CD4-positive, alpha-beta T cell (primary cell): ENCODE data around the gene AGPAT4. TPM values are rescaled to one million over a fixed set of nuclear protein-coding genes. Genes with fewer than 3 reads are reported as not detected.
A peak's percentile ranks its signal among the peaks of the same experiment; 100 is the strongest.

ENCODE experiments used
- ATAC-seq: fragments of 200-7000 bp; cut with Tn5 transposase; one replicate; pipeline ENCODE4 v1.10.0; 2022; ENCODE audit warnings: mild to moderate bottlenecking; ENCODE audit not compliant: poor library complexity
- CTCF ChIA-PET: fragments of 350-600 bp; sonication (Branson Sonifier 250); formaldehyde crosslinking; loops from one replicate; lab custom pipeline; 2021; ENCODE audit warnings: antibody characterized with exemption, inconsistent platforms; lab: Charles Lee
- POLR2A ChIA-PET: fragments of 350-600 bp; sonication (Branson Sonifier 250); formaldehyde crosslinking; loops from one replicate; lab custom pipeline; 2021; ENCODE audit warnings: antibody characterized with exemption, inconsistent platforms; lab: Charles Lee
- DNase-seq, 14 experiments: peaks; one replicate each; pipeline ENCODE4 v3.0.0-alpha.2; 2013 to 2020; ENCODE audit warnings: mixed read lengths in 2 of 14
- H3K27ac ChIP-seq, 2 donors: one replicate each; pipeline versions ENCODE4 v1.5.1 to v1.7.0; 2013; ENCODE audit warnings: low read length in 2 of 2, low read depth in 1 of 2, mild to moderate bottlenecking in 1 of 2
- H3K27me3 ChIP-seq, 2 experiments: 1 replicate in 1 of 2; 2 replicates in 1 of 2; pipeline versions ENCODE4 v1.6.1 to v1.7.0; 2013; ENCODE audit warnings: low read length in 2 of 2, control low read depth in 1 of 2, mild to moderate bottlenecking in 1 of 2, moderate library complexity in 1 of 2; ENCODE audit not compliant: insufficient read depth in 2 of 2, control insufficient read depth in 1 of 2
- H3K36me3 ChIP-seq: one replicate; pipeline ENCODE4 v1.6.1; 2013; ENCODE audit warnings: low read length, control low read depth; ENCODE audit not compliant: insufficient read depth
- H3K4me1 ChIP-seq: one replicate; pipeline ENCODE4 v1.6.1; 2013; ENCODE audit warnings: low read length, control low read depth; ENCODE audit not compliant: insufficient read depth
- H3K4me3 ChIP-seq: one replicate; pipeline ENCODE4 v1.5.1; 2013; ENCODE audit warnings: mild to moderate bottlenecking, low read length, moderate library complexity
- H3K9me3 ChIP-seq, 2 experiments: 1 replicate in 1 of 2; 2 replicates in 1 of 2; pipeline versions ENCODE4 v1.6.1 to v1.7.0; 2013; ENCODE audit warnings: low read length in 2 of 2, mild to moderate bottlenecking in 2 of 2, control low read depth in 1 of 2, moderate library complexity in 1 of 2; ENCODE audit not compliant: control insufficient read depth in 1 of 2, insufficient read depth in 1 of 2
- H3K27ac Mint-ChIP-seq: one replicate; pipeline ENCODE4 v1.8.0; 2020; ENCODE audit warnings: mixed read lengths
- H3K27me3 Mint-ChIP-seq: one replicate; pipeline ENCODE4 v1.8.0; 2021; ENCODE audit warnings: mixed read lengths
- H3K36me3 Mint-ChIP-seq: one replicate; pipeline ENCODE4 v1.8.0; 2021; ENCODE audit warnings: low read depth, mixed read lengths
- H3K4me1 Mint-ChIP-seq: one replicate; pipeline ENCODE4 v1.8.0; 2021; ENCODE audit warnings: low read depth, mixed read lengths
- H3K4me3 Mint-ChIP-seq: one replicate; pipeline ENCODE4 v1.8.0; 2020; ENCODE audit warnings: mild to moderate bottlenecking, mixed read lengths
- H3K9me3 Mint-ChIP-seq: one replicate; pipeline ENCODE4 v1.8.0; 2020; ENCODE audit warnings: mixed read lengths
- intact Hi-C, 2 experiments: fragments of 100-400 bp; cut with DNase I in 1 of 2; cut with micrococcal nuclease in 1 of 2; formaldehyde crosslinking; loops; one replicate each; pipeline versions ENCODE4 v1.15.1 to v1.9.0; 2023 to 2025; cut with DNase I, micrococcal nuclease
- total RNA-seq, 174 experiments: library from RNA in 2 of 174; stranded (reverse) in 2 of 174; gene quantifications; one replicate each; pipeline ENCODE4 v1.2.3 and lab custom pipeline; 2021 to 2026
- TF ChIP-seq, protein P1 (sequence below): fragments of 200-600 bp; IDR thresholded peaks from one replicate; pipeline ENCODE4 v1.8.0; 2022; ENCODE audit warnings: antibody characterized with exemption, mild to moderate bottlenecking

Gene AGPAT4
- total RNA-seq, 2 experiments from 2014 or later = 2.8 to 4.8 TPM

- CTCF ChIA-PET = no interaction called here
- H3K27ac Mint-ChIP-seq = no peak overlapping the region
- no peaks in the 10 kb centered on the region for H3K27me3 Mint-ChIP-seq
- no peak overlapping the region for H3K4me3 ChIP-seq
- no peaks in the 10 kb centered on the region for H3K27me3 ChIP-seq
- no peaks in the 10 kb centered on the region for H3K9me3 Mint-ChIP-seq
- H3K4me1 ChIP-seq = peaks cover 16% of the 10 kb centered on the region
- H3K4me3 Mint-ChIP-seq = no peak overlapping the region
- no peak overlapping the region for H3K27ac ChIP-seq
- peaks cover 6% of the 10 kb centered on the region for H3K36me3 Mint-ChIP-seq
- H3K9me3 ChIP-seq = peaks cover 0 to 7% of the 10 kb centered on the region in 2 experiments
- DNase-seq (no peak), ATAC-seq (no peak)
- POLR2A ChIA-PET = no interaction called here
- H3K4me1 Mint-ChIP-seq = peaks cover 9% of the 10 kb centered on the region
- H3K36me3 ChIP-seq = no peaks in the 10 kb centered on the region
- TF ChIP-seq, protein P1, sequence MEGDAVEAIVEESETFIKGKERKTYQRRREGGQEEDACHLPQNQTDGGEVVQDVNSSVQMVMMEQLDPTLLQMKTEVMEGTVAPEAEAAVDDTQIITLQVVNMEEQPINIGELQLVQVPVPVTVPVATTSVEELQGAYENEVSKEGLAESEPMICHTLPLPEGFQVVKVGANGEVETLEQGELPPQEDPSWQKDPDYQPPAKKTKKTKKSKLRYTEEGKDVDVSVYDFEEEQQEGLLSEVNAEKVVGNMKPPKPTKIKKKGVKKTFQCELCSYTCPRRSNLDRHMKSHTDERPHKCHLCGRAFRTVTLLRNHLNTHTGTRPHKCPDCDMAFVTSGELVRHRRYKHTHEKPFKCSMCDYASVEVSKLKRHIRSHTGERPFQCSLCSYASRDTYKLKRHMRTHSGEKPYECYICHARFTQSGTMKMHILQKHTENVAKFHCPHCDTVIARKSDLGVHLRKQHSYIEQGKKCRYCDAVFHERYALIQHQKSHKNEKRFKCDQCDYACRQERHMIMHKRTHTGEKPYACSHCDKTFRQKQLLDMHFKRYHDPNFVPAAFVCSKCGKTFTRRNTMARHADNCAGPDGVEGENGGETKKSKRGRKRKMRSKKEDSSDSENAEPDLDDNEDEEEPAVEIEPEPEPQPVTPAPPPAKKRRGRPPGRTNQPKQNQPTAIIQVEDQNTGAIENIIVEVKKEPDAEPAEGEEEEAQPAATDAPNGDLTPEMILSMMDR = no peak
- intact Hi-C loops = no loop called here
Observed at GRCh38 chr6:161268531-161269210, 5.2 kb downstream of the AGPAT4 start.

DNA sequence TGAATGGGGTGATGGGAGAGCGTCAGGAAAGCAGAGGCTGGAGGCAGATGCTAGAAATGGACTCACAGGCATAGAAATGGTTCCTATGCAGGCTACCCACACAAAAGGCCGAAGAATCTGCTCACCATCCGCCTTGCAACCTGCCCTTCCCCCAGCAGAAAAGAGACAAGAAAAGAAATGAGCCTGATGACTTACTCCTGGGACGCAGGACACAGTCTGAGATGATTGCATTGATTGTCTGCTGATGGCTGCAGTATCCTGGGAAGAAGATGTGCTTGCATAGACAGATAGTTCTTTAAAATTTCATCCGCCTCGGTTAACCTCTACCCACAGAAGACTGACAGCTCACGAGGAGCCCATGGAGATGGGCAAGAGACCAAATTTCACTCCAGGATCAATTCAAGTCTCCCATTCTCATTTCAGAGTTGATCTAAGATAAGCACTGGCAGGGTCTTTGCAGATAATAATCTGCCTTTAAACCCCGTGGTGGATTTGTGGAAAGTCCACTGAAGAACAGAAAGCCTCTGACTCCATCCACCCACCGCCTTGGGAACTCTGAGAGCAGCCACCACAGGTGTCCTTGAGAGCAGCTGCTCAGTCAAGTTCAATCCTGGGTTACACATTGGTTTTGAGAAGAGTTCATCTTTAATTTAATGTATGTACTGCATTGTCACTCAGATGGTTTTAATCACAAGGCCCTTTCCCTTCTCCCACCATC, 7.2 kb downstream of the AGPAT4 start:
- no peaks in the 10 kb centered on the region for H3K36me3 ChIP-seq
- Mint-ChIP-seq H3K27ac (no peak overlapping the region), H3K4me3 (no peak overlapping the region), H3K9me3 (no peaks in the 10 kb centered on the region), H3K4me1 (no peaks in the 10 kb centered on the region), H3K36me3 (peaks cover 11% of the 10 kb centered on the region), H3K27me3 (no peaks in the 10 kb centered on the region)
- no peak overlapping the region for H3K4me3 ChIP-seq
- TF ChIP-seq, protein P1 = no peak
- ChIA-PET POLR2A (no interaction called here), CTCF (no interaction called here)
- no peak overlapping the region for H3K27ac ChIP-seq
- H3K9me3 ChIP-seq = peaks cover 0 to 7% of the 10 kb centered on the region in 2 experiments
- no peak for DNase-seq
- intact Hi-C loops = no loop called here
- peaks cover 1% of the 10 kb centered on the region for H3K4me1 ChIP-seq
- H3K27me3 ChIP-seq = no peaks in the 10 kb centered on the region
- ATAC-seq = no peak

- Mint-ChIP-seq H3K9me3 (no peaks in the 10 kb centered on the region), H3K4me3 (no peak overlapping the region), H3K4me1 (no peaks in the 10 kb centered on the region), H3K36me3 (peaks cover 11% of the 10 kb centered on the region), H3K27me3 (no peaks in the 10 kb centered on the region), H3K27ac (no peak overlapping the region)
- TF ChIP-seq, protein P1 = no peak
- no peak for ATAC-seq
- POLR2A ChIA-PET = no interaction called here
- intact Hi-C loops = no loop called here
- H3K36me3 ChIP-seq = no peaks in the 10 kb centered on the region
- H3K4me3 ChIP-seq = no peak overlapping the region
- no peaks in the 10 kb centered on the region for H3K27me3 ChIP-seq
- H3K4me1 ChIP-seq = no peaks in the 10 kb centered on the region
- peaks cover 0 to 7% of the 10 kb centered on the region in 2 experiments for H3K9me3 ChIP-seq
- CTCF ChIA-PET = no interaction called here
- no peak overlapping the region for H3K27ac ChIP-seq
- DNase-seq = peak in 2 of 14 experiments; percentile 11 to 39
Observed at GRCh38 chr6:161265975-161266374, 7.9 kb downstream of the AGPAT4 start.
